Left lobe of liver (tissue), 2 donors: ENCODE data around the gene TRPV4. TPM values are rescaled to one million over a fixed set of nuclear protein-coding genes. Genes with fewer than 3 reads are reported as not detected.

ENCODE experiments used
- ATAC-seq: fragments of 200-7000 bp; cut with Tn5 transposase; one replicate; pipeline ENCODE4 v1.9.1; 2020; ENCODE audit warnings: mild to moderate bottlenecking, moderate library complexity
- DNase-seq: peaks from one replicate; pipeline ENCODE4 v3.0.0-alpha.2; 2020; ENCODE audit warnings: low spot score
- total RNA-seq: library from RNA; stranded (reverse); gene quantifications from one replicate; pipeline ENCODE4 v1.2.1, GENCODE V29; 2021
- donor health status: DM: no; HTN: no; CAD: no; lungs with moderate emphysema.
- donor health status: DM: no; HTN: yes; CAD: no.

TRPV4 gene
- total RNA-seq, 1 donor from 2014 or later, result 6.7 TPM

- no peak for ATAC-seq
- no peak for DNase-seq
Measured at GRCh38 chr12:109808876-109809646, 24.1 kb downstream of the TRPV4 start.

GRCh38 chr12:109807954-109808643 is 25.1 kb downstream of the TRPV4 start:
- ATAC-seq (no peak), DNase-seq (no peak)

- ATAC-seq, result peak; percentile 94
- peak; percentile 75 for DNase-seq
Measured at GRCh38 chr12:109804820-109805761, 28.1 kb downstream of the TRPV4 start.

- no peak for ATAC-seq
- no peak for DNase-seq
Measured at GRCh38 chr12:109803678-109804077, 29.5 kb downstream of the TRPV4 start.

- ATAC-seq, result no peak
- no peak for DNase-seq
Measured at GRCh38 chr12:109802828-109803227, 30.4 kb downstream of the TRPV4 start.

GRCh38 chr12:109800536-109800935 is 32.7 kb downstream of the TRPV4 start:
- ATAC-seq (no peak), DNase-seq (no peak)

- DNase-seq (no peak), ATAC-seq (no peak)
Measured at GRCh38 chr12:109798691-109799090, 34.5 kb downstream of the TRPV4 start.

GRCh38 chr12:109797905-109798669 is 35.1 kb downstream of the TRPV4 start:
- ATAC-seq, result no peak
- DNase-seq, result no peak

GRCh38 chr12:109796057-109796456 is 37.1 kb downstream of the TRPV4 start:
- ATAC-seq, result no peak
- DNase-seq, result no peak

GRCh38 chr12:109795023-109795422 is 38.2 kb downstream of the TRPV4 start:
- DNase-seq (no peak), ATAC-seq (no peak)

- ATAC-seq (no peak), DNase-seq (no peak)
Measured at GRCh38 chr12:109793826-109794501, 39.2 kb downstream of the TRPV4 start.

- DNase-seq (no peak), ATAC-seq (no peak)
Measured at GRCh38 chr12:109793411-109793810, 39.8 kb downstream of the TRPV4 start.

- no peak for DNase-seq
- ATAC-seq, result no peak
Measured at GRCh38 chr12:109792992-109793391, 40.2 kb downstream of the TRPV4 start.

- DNase-seq, result no peak
- no peak for ATAC-seq
Measured at GRCh38 chr12:109789526-109790048, 43.6 kb downstream of the TRPV4 start.

- DNase-seq (no peak), ATAC-seq (no peak)
Measured at GRCh38 chr12:109786799-109787198, 46.4 kb downstream of the TRPV4 start.

GRCh38 chr12:109785854-109786253 is 47.3 kb downstream of the TRPV4 start:
- ATAC-seq, result no peak
- no peak for DNase-seq

- no peak for ATAC-seq
Measured at GRCh38 chr12:109783965-109784244, 49.3 kb downstream of the TRPV4 start.

GRCh38 chr12:109783135-109783964 is 49.8 kb downstream of the TRPV4 start:
- ATAC-seq (no peak), DNase-seq (no peak)

More at GRCh38 chr12:109783965-109784244, 49.3 kb downstream of the TRPV4 start:
- no peak for DNase-seq

- no peak for ATAC-seq
- DNase-seq, result no peak
Measured at GRCh38 chr12:109782326-109782703, 50.9 kb downstream of the TRPV4 start.
